Gastroesophageal sphincter (tissue), 4 donors: ENCODE measurements around the gene GOLGA1. TPM values are rescaled to one million over a fixed set of nuclear protein-coding genes. Genes with fewer than 3 reads are reported as not detected.

Experiments
- ATAC-seq: fragments of 150-250 bp; one replicate; pipeline ENCODE4 v1.9.1; 2016; ENCODE audit warnings: mild to moderate bottlenecking, moderate library complexity
- H3K27ac ChIP-seq, 4 donors: fragments of 200-600 bp; sonication (generic) in 3 of 4; 1 replicate in 3 of 4; 2 replicates in 1 of 4; pipeline ENCODE4 v1.5.1; 2016 to 2019
- H3K27me3 ChIP-seq: fragments of 200-600 bp; sonication (generic); one replicate; pipeline ENCODE4 v1.5.1; 2019
- H3K36me3 ChIP-seq, 2 donors: fragments of 200-600 bp; sonication (generic); one replicate each; pipeline ENCODE4 v1.5.1; 2019; ENCODE audit warnings: control low read depth in 1 of 2
- H3K4me1 ChIP-seq, 3 donors: fragments of 200-600 bp; sonication (generic); 1 replicate in 2 of 3; 2 replicates in 1 of 3; pipeline ENCODE4 v1.5.1; 2016 to 2019; ENCODE audit warnings: control low read depth in 2 of 3
- H3K4me3 ChIP-seq, 2 donors: fragments of 200-600 bp; sonication (generic); one replicate each; pipeline ENCODE4 v1.5.1; 2019; ENCODE audit warnings: mild to moderate bottlenecking in 1 of 2, moderate library complexity in 1 of 2
- H3K9me3 ChIP-seq, 3 donors: fragments of 200-600 bp; sonication (generic); one replicate each; pipeline ENCODE4 v1.5.1; 2017 to 2019; ENCODE audit warnings: control low read depth in 2 of 3
- CTCF ChIP-seq, 4 experiments: fragments of 200-600 bp in 2 of 4; fragments of 450-650 bp in 2 of 4; sonication (generic) in 1 of 4; IDR thresholded peaks; one replicate each; pipeline ENCODE4 v1.5.1; 2017 to 2019; ENCODE audit warnings: antibody characterized with exemption in 4 of 4, mild to moderate bottlenecking in 2 of 4, moderate library complexity in 2 of 4
- EP300 ChIP-seq: sonication (generic); formaldehyde crosslinking; IDR thresholded peaks from one replicate; pipeline ENCODE4 v1.6.1; 2017; ENCODE audit warnings: antibody characterized with exemption, mild to moderate bottlenecking
- POLR2A ChIP-seq, 2 donors: fragments of 450-650 bp; IDR thresholded peaks; one replicate each; pipeline ENCODE4 v1.6.1; 2017; ENCODE audit warnings: antibody characterized with exemption in 2 of 2, mild to moderate bottlenecking in 2 of 2, moderate library complexity in 1 of 2
- POLR2AphosphoS5 ChIP-seq: sonication (generic); formaldehyde crosslinking; IDR thresholded peaks from one replicate; pipeline ENCODE4 v1.6.1; 2017; ENCODE audit warnings: antibody characterized with exemption
- WGBS, 2 donors: methylation state at CpG; one replicate each; pipeline ENCODE4 v1.1.5; 2018; ENCODE audit warnings: low coverage in 1 of 2; 5-methylcytosine and 5-hydroxymethylcytosine counted together
- total RNA-seq, 4 donors: library from RNA; depleted of rRNA; stranded (reverse); fragments of >200 nt; gene quantifications; one replicate each; pipeline ENCODE4 v1.1.0, GENCODE V29; 2016

The GOLGA1 gene
- total RNA-seq, 4 donors from 2014 or later = 21.3 to 42.5 (median 31.9) TPM

GRCh38 chr9:124879226-124879625, 61.7 kb downstream of the GOLGA1 start:
- ATAC-seq = no peak
- Histone ChIP-seq H3K27me3 (no peaks in the 10 kb centered on the region), H3K27ac (no peak overlapping the region), H3K4me3 (no peak overlapping the region), H3K36me3 (peaks cover 0 to 99% of the 10 kb centered on the region in 2 donors), H3K4me1 (peaks cover 0 to 1% (median 0%) of the 10 kb centered on the region in 3 donors), H3K9me3 (no peaks in the 10 kb centered on the region)
- no peak for TF ChIP-seq POLR2AphosphoS5
- no peak for TF ChIP-seq EP300
- no peak for TF ChIP-seq CTCF (IDR thresholded peaks at IDR 0.05)
- TF ChIP-seq POLR2A (IDR thresholded peaks at IDR 0.05) = no peak
- 54 to 65% methylated on average over 4 to 10 of the region's 10 CpGs for WGBS, 2 donors

GRCh38 chr9:124878518-124878917, 62.4 kb downstream of the GOLGA1 start:
- WGBS, 2 donors = 68 to 70% methylated on average over 2 to 5 of the region's 6 CpGs
- no peak for ATAC-seq
- H3K9me3 ChIP-seq = no peaks in the 10 kb centered on the region
- no peak for TF ChIP-seq POLR2AphosphoS5
- no peak for TF ChIP-seq POLR2A (IDR thresholded peaks at IDR 0.05)
- H3K4me3 ChIP-seq = no peak overlapping the region
- peaks cover 0 to 99% of the 10 kb centered on the region in 2 donors for H3K36me3 ChIP-seq
- no peaks in the 10 kb centered on the region for H3K27me3 ChIP-seq
- H3K27ac ChIP-seq = no peak overlapping the region
- peaks cover 0 to 8% (median 0%) of the 10 kb centered on the region in 3 donors for H3K4me1 ChIP-seq

- H3K36me3 ChIP-seq = peaks cover 0 to 97% of the 10 kb centered on the region in 2 donors
Observed at GRCh38 chr9:124878021-124878420, 62.9 kb downstream of the GOLGA1 start.

GRCh38 chr9:124877021-124877782, 63.7 kb downstream of the GOLGA1 start:
- no peaks in the 10 kb centered on the region for H3K9me3 ChIP-seq
- no peak for TF ChIP-seq POLR2AphosphoS5
- TF ChIP-seq POLR2A (IDR thresholded peaks at IDR 0.05) = no peak
- no peak for TF ChIP-seq CTCF (IDR thresholded peaks at IDR 0.05)
- no peak for TF ChIP-seq EP300
- H3K27me3 ChIP-seq = no peaks in the 10 kb centered on the region
- 76 to 85% methylated on average over 8 to 12 of the region's 14 CpGs for WGBS, 2 donors
- H3K36me3 ChIP-seq = peaks cover 0 to 90% of the 10 kb centered on the region in 2 donors
- no peak overlapping the region for H3K4me3 ChIP-seq
- H3K27ac ChIP-seq = no peak overlapping the region
- peaks cover 0 to 21% (median 12%) of the 10 kb centered on the region in 3 donors for H3K4me1 ChIP-seq
- ATAC-seq = no peak

More at GRCh38 chr9:124878021-124878420, 62.9 kb downstream of the GOLGA1 start:
- WGBS, 2 donors = 88 to 100% methylated on average over 1 of the region's 1 CpG
- H3K27me3 ChIP-seq = no peaks in the 10 kb centered on the region
- H3K9me3 ChIP-seq = no peaks in the 10 kb centered on the region
- H3K4me1 ChIP-seq = peaks cover 0 to 13% (median 4%) of the 10 kb centered on the region in 3 donors
- H3K27ac ChIP-seq = no peak overlapping the region
- no peak for ATAC-seq
- H3K4me3 ChIP-seq = no peak overlapping the region
- TF ChIP-seq POLR2A (IDR thresholded peaks at IDR 0.05) (no peak), CTCF (IDR thresholded peaks at IDR 0.05) (no peak), POLR2AphosphoS5 (no peak), EP300 (no peak)

GRCh38 chr9:124875501-124875900, 65.4 kb downstream of the GOLGA1 start:
- H3K9me3 ChIP-seq = no peaks in the 10 kb centered on the region
- peaks cover 3 to 38% (median 27%) of the 10 kb centered on the region in 3 donors for H3K4me1 ChIP-seq
- H3K27me3 ChIP-seq = no peaks in the 10 kb centered on the region
- no peak for TF ChIP-seq CTCF (IDR thresholded peaks at IDR 0.05)
- TF ChIP-seq POLR2A (IDR thresholded peaks at IDR 0.05) = no peak
- no peak for TF ChIP-seq POLR2AphosphoS5
- no peak for TF ChIP-seq EP300
- peaks cover 0 to 73% of the 10 kb centered on the region in 2 donors for H3K36me3 ChIP-seq
- no peak for ATAC-seq
- no peak overlapping the region for H3K27ac ChIP-seq
- no peak overlapping the region for H3K4me3 ChIP-seq
- WGBS, 2 donors = no CpG with 5 or more reads among the region's 6 CpGs
